ENCODE data around the gene TREML4. TPM values are rescaled to one million over a fixed set of nuclear protein-coding genes. Genes with fewer than 3 reads are reported as not detected.
"Not testable (repeated sequence)": the region's sequence is repeated elsewhere in the genome, so short reads cannot be mapped to it uniquely, and the experiment has no call there.

Gene TREML4
- not detected in 2 replicates for total RNA-seq

GRCh38 chr6:41228096-41228495 lies at the start of gene TREML4:
Gene TREML4 (plus strand): TSS chr6:41228349. CDS start chr6:41228428, 79 bp downstream.
- intact Hi-C loops (cut with micrococcal nuclease): no loop called here

- intact Hi-C loops (cut with micrococcal nuclease): no loop called here
Observed at GRCh38 chr6:41179163-41179562, 49.0 kb upstream of the TREML4 start.

DNA sequence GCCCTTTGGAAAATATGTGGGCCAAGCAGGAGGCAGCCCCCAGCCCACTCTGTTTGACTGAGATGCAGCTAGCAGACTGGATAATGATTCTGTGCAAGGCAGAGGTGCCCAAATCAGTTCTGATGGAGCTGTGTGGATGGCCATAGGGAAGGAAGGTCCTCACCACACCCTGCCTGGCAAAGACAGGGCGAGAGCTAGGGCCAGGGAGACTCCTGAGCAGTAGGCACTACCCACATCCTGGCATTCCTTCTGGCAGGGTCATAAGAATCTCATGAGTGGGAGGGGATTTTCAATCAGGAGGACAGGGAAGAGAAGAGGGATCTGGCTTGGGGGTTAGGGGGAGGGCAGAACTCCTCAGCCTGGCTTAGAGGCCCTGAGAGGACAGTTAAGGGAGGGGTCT lies 46.6 kb upstream of the TREML4 start:
- intact Hi-C loops (cut with micrococcal nuclease): no loop called here

DNA sequence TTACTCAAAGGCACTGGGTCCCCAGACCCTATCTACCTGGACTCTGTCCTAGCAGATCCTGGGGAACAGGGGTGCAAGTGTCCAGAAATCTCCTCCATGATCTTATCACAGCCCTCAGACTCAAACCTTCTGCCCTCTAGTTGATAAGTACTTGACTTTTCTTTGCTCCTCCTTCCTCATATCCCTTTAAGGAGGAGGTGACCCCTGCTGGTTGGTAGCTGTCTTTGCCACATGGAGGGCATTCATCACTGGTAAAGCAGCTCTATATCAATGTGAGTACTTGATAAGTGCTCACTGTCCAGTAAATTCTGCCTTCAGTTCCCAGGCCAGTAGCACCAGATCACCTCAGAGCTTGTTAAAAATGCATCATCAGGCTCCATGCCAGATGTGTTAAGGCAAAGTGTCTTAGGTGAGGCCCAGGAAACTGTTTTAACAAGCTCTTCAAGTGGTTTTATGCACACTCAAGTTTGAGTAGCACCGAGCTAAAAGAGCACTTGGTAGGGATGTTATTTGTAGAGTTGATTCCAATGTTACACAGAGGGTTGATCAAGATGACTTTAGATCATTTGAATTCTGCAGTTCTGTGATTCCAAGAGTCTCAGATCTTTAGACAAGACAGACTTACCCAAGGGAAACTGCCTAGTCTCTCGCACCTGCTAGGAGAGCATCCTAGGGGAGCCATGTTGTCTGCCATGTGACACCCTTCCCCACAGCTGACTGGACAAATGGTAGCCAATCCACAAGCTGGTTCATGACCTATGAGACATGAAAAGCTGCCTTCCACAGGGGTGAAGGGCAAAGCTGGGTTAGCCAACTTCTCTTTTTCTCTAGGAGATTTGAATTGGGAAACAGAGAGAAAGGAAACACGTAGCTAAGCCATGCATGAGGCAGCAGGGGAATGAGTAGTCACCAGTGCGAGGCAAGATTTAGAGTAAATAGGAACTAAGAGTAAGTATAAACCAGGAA lies 45.8 kb upstream of the TREML4 start:
- intact Hi-C loops (cut with micrococcal nuclease): loop anchor here (1.0 to 2.0 kb wide), 6 partner anchors 18 to 176 kb away; partner anchors contain the start of gene TREML2

DNA sequence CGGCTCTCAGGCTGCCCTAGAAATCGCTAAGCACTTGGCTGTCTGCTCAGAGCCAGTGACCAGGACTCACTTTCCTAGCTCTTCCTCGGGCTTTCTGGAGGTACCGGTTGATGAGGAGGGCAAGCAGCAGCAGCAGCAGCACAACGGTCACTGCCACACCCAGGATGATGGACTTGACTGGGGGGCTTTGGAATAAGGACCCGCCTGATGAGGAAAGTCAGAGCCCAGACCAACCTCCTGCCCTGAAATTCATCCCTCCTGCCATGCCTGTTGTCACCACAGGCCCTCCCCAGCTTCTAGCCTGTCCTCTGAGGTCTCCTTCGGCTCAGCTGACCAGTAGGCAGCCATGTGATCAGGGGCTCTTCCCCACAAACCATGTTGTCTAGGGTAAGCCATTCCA lies 43.4 kb upstream of the TREML4 start:
- intact Hi-C loops (cut with micrococcal nuclease): no loop called here

GRCh38 chr6:41186031-41186562 lies 42.1 kb upstream of the TREML4 start:
- intact Hi-C loops (cut with micrococcal nuclease): no loop called here

- intact Hi-C loops (cut with micrococcal nuclease): no loop called here
Observed at GRCh38 chr6:41187924-41188886, 39.9 kb upstream of the TREML4 start.

GRCh38 chr6:41189046-41189445 lies 39.1 kb upstream of the TREML4 start:
- intact Hi-C loops (cut with micrococcal nuclease): not testable (repeated sequence)

DNA sequence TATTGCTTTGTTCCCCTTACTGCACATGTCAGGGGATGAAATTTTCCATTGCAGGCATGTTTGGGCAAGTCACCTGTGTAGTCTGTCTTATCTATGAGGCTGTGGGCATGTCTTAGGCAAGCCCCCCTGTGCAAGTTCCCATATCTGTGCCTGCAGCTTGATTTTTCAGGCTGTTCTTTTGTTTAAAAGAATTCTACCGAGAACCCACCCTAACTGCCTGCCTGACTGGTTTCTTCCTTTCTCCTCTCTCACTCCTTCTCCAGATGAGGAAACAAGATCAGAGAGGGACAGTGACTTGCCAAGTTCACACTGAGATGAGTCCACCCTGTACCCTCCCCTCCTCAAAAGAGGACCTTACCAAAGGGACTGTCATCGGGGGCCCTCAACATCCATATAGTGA lies 38.2 kb upstream of the TREML4 start:
- intact Hi-C loops (cut with micrococcal nuclease): no loop called here

DNA sequence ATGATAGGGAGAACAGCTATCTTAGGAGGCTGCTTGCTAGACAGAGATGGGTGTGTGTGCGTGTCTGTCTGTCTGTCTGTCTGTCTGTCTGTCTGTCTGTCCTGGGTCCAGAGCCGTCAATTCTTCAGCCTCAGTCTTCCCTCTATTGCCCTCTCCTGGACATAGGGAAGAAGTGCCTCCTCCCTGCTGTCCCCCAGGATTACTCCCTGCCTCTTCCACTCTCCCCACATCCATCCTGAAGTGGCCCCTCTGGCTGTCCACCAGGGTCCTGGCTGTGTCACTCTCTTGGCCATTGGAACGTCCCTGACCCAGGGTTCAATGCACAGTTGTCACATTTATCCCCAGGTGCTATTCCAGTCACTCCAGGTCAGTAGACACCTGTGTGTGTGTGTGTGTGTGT lies 37.4 kb upstream of the TREML4 start:
- intact Hi-C loops (cut with micrococcal nuclease): loop anchor here (1.0 kb wide), 1 partner anchor 128 kb away; no protein-coding TSS in a partner anchor

GRCh38 chr6:41191569-41191968 lies 36.6 kb upstream of the TREML4 start:
- intact Hi-C loops (cut with micrococcal nuclease): loop anchor here (1.0 kb wide), 1 partner anchor 127 kb away; no protein-coding TSS in a partner anchor

DNA sequence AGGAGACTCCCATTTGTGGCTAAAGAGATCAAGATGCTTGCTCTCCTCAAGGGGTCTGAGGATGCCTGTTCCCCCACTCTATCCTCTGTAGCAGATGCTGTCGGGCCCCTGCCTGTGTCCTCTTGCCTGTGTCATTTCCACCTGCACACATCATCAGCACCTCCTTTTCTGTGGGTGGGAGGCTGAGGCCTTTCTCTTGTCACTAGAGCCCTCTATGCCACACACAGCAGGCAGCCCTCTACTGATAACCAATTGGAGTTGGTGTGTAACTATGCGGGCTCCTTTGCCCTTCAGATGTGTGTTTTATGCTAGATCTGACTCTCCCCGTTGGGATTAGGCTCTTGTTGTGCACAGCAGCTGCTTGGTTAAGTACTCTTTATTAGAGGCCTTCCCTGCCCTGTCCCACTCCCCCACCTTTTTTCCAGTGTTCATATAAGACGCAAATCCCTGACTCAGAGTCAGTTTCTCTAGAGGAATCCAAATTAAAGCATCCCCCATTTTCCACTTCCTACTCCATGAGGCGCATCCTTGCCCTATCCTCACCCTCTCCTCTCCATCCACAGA lies 34.9 kb upstream of the TREML4 start:
- intact Hi-C loops (cut with micrococcal nuclease): no loop called here

GRCh38 chr6:41193884-41194283 lies 34.3 kb upstream of the TREML4 start:
- intact Hi-C loops (cut with micrococcal nuclease): no loop called here

DNA sequence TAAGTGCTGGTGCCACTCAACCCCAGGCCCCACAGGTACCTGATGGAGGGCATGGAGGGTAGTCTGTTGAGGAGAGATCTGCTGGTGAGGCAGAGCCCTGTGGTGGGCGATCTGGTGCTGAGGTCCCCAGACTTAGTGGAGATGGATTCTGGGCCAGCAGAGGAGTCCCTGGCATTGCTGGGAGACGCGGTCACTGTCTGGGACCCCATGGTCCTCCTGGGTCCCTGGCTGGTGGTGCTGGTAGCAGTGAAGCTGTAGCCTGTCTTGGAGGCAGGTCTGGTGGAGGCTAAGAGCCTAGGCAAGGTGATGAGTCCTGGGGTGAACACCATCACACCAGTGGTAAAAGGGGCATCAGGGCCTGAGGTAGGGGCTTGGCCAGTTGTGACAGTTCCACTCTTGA lies 33.8 kb upstream of the TREML4 start:
- intact Hi-C loops (cut with micrococcal nuclease): no loop called here

DNA sequence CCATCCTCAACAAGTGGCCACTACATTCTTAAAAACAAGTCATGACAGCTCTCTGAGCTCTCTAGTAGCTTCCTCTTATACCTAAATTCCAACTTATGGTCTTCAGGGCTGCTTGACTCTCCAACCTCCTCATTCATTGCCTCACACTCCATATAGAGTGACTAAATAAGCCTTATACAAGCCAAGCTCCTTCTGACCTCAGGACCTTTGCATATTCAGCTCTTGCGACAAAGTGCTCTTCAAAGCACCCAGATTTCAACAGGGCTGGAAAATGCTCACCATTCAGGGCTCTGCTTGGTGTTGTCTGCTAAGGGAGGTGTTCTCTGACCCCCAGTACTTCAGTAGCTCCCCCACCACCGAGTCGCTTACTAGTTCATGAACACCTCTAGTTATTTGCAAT lies 30.9 kb upstream of the TREML4 start:
- intact Hi-C loops (cut with micrococcal nuclease): no loop called here

DNA sequence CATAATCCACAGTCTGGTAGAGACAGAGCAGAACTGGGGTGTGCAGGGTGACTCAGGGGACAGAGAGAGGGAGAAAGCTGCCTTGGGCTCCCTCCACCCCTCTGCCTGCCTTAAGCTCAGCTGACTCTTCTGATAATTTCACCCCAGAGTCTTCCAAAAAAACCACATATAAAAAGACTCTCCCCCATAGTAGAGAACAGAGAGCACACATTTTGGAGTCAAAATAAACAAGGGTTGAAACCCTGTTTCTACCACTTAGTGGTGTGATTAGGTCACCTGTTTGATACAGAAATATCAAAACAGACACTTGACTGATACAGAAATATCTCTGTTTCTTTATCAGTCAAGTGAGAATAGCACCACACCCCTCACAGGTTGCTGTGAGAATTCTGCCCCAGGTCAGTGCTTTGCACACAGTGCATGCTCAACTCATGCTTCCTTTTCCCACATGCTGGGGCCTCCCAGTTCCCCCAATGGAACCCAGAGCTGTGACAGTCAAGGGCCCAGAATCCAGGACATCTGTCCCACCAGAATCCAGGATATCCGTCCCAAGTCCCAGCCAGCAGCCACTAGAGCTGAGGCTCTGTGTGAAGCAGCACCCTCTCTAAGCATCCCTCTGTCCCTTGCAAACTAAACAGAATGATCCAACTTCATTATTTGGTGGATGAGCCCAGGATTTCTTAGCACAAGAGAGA lies 28.4 kb upstream of the TREML4 start:
- intact Hi-C loops (cut with micrococcal nuclease): loop anchor here (1.0 to 5.0 kb wide), 7 partner anchors 17 to 827 kb away; partner anchors contain the start of genes NFYA and OARD1

DNA sequence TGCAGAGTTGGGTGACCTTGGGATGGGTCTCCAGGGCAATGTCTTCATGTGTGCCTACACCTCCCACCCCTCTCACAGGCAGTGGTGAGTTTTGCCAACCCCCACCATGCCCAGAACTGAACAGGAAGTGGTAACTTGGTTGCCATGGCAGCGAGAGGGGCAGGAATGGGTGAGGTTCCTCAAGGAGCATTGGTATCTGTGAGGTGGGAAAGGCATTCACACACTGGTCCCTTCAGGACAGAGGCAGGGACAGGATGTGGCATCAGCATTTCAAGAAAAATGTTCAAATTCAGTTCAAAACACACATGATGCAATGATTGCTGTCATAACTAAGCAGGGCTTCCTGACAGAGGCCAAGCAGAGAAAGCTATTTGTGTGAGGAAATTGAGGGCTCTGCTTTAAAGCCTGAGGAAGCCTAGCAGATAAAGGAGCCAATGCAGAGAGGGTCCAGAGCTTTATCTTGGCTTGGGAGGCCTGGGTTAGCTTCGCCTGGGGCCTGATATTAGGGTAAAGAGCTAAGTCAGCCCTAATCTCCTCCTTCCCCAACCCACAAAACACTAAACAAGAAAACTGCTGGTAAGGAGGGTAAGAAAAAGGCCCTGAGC lies 27.8 kb upstream of the TREML4 start:
- intact Hi-C loops (cut with micrococcal nuclease): loop anchor here (1.0 to 5.0 kb wide), 7 partner anchors 18 to 828 kb away; partner anchors contain the start of genes NFYA and OARD1

GRCh38 chr6:41200901-41201763 lies 27.0 kb upstream of the TREML4 start, which contains the start of gene TREML2:
Gene TREML2 (minus strand): TSS chr6:41201149. CDS start chr6:41201008, 141 bp downstream.
- intact Hi-C loops (cut with micrococcal nuclease): loop anchor here (1.0 to 5.0 kb wide), 7 partner anchors 18 to 829 kb away; partner anchors contain the start of genes NFYA and OARD1
